NCI-H345 (cell line): ENCODE measurements around the gene NHSL2.

Experiments used
- DNase-seq: peaks from one replicate; lab custom pipeline; 2025; lab: John Stamatoyannopoulos, UW

Gene NHSL2

GRCh38 chrX:71991164-71991563 lies 80.5 kb downstream of the NHSL2 start:
- no peak for DNase-seq

DNA sequence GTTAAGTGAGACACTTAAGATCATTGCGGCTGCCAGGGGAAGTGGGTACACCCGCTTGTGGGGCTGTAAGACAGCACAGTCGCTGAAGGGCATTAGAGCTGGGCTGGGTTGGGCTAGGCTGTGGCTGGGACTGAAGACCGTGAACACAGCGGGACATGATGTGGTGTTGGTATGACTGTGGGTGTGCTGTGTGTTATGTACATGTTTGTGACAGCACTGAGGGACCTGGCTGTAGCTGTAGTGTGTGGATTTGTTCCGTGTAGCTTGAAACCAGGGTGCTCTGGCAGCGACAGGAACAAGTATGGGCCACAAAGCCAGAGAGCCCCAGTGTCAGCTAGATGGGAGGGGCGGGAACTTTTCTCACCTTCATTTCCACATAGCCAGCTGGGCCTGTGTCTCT lies 82.1 kb downstream of the NHSL2 start:
- DNase-seq: no peak

DNA sequence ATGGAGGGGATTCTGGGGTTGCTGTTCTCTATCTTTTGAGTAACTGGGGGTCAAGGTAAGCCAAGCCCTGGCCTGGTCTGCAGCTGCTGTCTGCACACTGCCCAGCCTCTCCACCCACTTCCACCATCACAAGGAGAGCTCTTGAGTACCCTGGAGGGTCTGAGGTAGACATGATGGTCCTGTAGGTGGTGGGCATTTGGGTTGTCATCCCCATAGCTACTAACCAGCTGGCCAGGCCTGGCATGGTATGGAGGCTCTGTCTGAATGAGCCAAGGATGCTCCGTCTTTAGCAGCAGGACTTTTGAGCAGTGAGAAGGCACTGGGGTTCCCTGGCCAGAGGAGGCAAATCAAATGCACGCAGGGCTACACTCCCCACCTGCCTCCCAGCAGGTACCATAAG lies 82.7 kb downstream of the NHSL2 start:
- DNase-seq: no peak

- no peak for DNase-seq
Measured at GRCh38 chrX:71994601-71995000, 84.0 kb downstream of the NHSL2 start.

DNA sequence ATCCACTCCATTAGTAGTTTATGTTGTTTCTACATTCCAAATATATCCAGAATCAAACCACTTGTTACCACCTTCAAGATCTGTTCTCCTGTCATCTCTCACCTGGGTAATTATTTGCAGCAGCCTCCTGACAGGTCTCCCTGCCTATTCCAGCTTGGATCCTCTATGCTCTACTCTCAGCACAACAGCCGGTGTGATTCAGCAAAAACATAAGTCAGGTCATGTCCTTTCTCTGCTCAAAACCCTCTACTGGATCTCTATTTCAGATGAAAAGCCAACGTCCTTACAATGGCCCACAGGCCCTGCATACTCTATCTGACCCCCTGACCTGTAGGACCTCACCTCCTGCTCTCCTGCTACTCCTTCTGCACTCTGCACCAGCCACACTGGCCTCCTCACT lies 84.5 kb downstream of the NHSL2 start:
- no peak for DNase-seq

DNA sequence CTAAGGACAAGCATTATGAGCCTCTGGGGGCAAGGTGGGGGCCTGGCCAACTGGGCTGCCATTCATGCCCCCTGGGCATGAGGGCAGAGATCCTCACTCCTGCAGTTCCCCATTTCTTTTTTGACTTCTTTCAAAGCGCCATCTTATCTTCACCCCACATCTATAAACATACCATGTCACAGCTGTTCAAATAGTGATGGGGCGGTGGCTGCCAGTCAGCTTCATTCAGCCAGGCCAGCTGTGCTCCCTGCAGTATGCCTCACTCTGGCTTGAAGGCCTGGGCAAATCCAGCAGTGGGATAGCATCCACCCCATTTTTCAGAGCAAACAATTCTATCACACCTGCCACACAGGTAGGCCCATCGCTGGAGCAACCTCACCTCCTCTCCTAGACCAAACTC lies 85.5 kb downstream of the NHSL2 start:
- DNase-seq: no peak

GRCh38 chrX:71996826-71997225 lies 86.2 kb downstream of the NHSL2 start:
- no peak for DNase-seq

DNA sequence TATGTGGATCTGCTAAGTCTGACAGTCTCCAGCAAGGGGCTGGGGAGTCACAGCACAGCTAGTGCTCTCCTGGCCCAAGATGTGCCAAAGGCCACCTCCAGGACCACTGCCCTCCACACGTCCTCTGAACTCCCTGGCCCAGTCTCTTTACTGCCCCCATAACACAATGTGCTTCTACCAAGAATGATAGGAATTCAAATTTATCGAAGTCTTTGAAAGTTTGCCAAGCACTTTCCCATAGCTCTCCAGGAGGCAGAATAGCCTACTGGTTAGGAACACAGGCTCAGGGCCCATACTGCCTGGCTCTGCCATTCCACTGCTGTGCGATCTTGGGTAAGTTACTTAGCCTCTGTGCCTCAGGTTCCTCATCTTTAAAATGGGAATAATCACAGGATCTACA lies 86.7 kb downstream of the NHSL2 start:
- DNase-seq: no peak

- DNase-seq: peak; percentile 5
Measured at GRCh38 chrX:71998836-71999509, 88.3 kb downstream of the NHSL2 start.

DNA sequence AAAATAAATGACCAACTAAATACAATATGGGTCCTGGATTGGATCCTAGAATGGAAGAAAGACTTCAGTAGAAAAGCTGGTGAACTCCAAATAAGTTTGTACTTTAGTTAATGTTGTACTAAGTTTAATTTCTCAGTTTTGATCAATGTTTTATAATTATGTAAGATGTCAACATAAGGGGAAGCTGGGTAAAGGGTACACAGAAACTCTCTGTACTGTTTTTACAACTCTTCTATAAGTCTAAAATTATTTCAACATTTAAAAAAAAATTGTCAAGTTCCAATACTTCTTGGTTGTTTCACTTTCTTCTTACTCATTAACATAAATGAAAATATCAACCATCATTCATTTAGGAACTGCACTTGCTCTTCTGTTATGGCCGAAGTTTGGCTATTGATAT lies 88.9 kb downstream of the NHSL2 start:
- DNase-seq: no peak

GRCh38 chrX:72001471-72001870 lies 90.8 kb downstream of the NHSL2 start:
- DNase-seq: no peak

DNA sequence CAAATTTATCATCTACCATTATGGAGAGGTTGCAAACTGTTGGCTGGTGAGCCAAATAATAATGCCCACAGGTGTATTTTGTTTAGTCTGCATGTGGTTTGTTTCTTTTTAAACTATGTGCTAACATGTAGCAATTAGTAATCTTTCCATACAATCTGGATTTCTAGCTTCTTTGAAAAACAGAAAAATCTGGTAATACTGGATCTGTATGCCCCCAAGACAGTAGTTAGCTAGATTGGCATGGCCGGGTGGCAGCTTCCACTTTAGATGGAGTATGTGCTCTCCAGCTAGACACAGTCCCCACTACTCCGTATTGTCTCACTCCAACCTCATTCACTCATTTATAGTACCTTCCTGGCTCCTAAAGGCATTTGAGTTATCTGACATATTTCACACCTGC lies 91.3 kb downstream of the NHSL2 start:
- no peak for DNase-seq

GRCh38 chrX:72002875-72003274 lies 92.2 kb downstream of the NHSL2 start:
- DNase-seq: no peak

DNA sequence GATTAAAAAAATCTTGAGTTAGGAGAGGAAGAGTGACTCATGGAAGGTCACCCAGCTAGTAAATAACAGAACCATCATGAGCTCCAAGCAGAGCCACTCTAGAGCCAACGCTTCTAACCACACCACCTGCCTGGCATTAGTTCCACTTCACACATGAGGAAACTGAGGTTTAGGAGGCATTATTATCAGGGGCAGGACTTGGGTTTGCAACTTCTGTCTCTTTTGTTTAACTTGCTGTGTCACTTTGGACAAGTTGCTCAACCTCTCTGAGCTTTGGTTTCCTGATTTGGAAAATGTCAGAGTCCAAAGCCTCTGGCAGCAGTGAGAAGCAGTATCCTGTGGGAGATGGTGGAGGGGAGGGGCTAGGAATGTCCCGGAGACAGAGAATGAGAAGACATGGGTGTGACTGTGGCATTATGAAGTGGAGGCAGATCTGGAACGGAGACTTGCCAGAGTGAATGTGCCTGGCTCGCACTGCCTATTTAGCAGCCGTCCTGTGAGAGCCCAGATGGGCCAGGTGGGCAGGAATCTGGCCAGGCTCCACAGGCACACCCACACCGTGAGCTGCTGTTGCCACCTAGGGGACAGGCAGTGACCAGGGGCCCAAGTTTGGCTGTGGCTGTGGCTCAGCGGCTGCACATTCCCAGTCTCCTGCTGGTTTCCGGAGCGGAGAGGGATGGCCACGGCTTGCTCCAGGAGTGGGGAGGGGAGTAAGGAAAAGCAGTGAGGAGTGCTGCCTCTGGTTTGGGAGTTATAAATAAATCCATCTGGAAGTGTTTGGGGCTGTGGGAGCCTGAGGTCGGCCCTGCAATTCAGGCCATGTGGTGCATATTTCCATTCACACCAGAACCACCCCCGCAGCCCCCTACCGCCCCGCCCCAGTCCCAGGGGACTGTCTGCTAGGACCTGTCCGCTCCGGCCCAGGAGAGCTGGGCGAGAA lies 93.4 kb downstream of the NHSL2 start:
- no peak for DNase-seq

- DNase-seq: no peak
Measured at GRCh38 chrX:72005046-72005445, 94.4 kb downstream of the NHSL2 start.

GRCh38 chrX:72006461-72006860 lies 95.8 kb downstream of the NHSL2 start:
- DNase-seq: no peak

- no peak for DNase-seq
Measured at GRCh38 chrX:72009731-72010130, 99.1 kb downstream of the NHSL2 start.

GRCh38 chrX:72011734-72012133 lies 101.1 kb downstream of the NHSL2 start:
- no peak for DNase-seq

- DNase-seq: no peak
Measured at GRCh38 chrX:72015383-72015782, 104.7 kb downstream of the NHSL2 start.

DNA sequence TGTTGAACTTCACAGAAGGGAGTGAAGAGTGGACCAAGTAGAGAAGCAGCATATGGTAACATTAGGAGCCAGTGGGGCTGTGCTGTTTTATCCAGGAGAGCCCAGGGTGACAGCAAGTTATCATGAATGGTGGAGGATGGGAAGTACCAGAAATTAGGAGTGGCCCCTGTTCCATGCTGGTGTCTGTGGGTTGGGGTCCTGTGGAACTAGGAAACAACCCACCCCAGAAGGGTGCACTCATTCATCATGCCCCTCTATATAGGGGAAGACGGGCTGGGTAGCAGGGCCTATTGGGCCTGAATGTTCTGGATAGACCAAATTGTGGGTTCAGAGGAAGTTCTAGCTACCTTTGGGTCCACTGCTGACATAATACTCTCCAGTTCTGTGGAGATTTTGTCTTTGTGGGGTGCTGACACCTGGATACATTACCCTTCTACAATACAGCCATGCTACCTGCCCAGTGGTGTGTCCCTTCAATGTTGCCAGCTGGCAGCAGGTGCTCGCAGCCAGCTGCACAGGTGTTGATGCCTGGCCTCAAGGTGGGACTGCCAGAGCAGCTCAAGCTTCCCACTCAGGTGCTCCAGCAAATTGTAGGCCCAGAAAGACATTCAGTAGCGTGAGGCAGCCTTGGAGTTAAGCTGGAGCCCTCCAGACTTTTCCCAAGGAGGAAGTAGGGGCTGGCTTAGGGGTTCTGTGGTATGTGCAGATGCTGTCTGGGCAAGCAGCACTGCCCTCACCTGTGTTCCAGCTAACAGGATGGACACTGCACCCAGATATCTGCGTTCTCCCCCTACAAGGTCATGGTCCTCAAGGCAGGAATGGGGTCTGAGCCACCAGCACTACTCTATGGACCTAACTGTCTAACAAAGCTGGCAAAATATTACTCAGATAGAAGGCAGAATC lies 106.5 kb downstream of the NHSL2 start:
- no peak for DNase-seq

GRCh38 chrX:72018277-72019112 lies 107.8 kb downstream of the NHSL2 start:
- DNase-seq: peak; percentile 61
